HEK293 (cell line): ENCODE measurements around the gene COX7A2L.
"Not testable (repeated sequence)": the region's sequence is repeated elsewhere in the genome, so short reads cannot be mapped to it uniquely, and the experiment has no call there.

ENCODE experiments used
- CTCF ChIA-PET: fragments of 350-600 bp; formaldehyde crosslinking; extraction: SDS; loops from one replicate; lab custom pipeline; 2021; ENCODE audit warnings: antibody characterized with exemption; lab: Yijun Ruan, JAX
- POLR2A ChIA-PET: fragments of 300-600 bp; formaldehyde crosslinking; extraction: SDS; loops from one replicate; lab custom pipeline; 2020; ENCODE audit warnings: antibody characterized with exemption, inconsistent platforms; lab: Yijun Ruan, JAX
- H3K27ac ChIP-seq: fragments of 200-500 bp; sonication (Bioruptor generic); 2 replicates; pipeline ENCODE4 v1.5.1; 2014; ENCODE audit warnings: low read depth, low read length, control low read depth, inconsistent platforms; ENCODE audit errors: extremely low read depth
- H3K36me3 ChIP-seq, 2 experiments: fragments of 200-500 bp in 1 of 2; sonication (Bioruptor generic) in 1 of 2; 1 replicate in 1 of 2; 2 replicates in 1 of 2; pipeline ENCODE4 v1.5.1; 2014 to 2017; ENCODE audit warnings: inconsistent platforms in 2 of 2, low read length in 2 of 2; ENCODE audit not compliant: control insufficient read depth in 2 of 2, insufficient read depth in 1 of 2
- H3K4me1 ChIP-seq: fragments of 200-500 bp; sonication (Bioruptor generic); 2 replicates; pipeline ENCODE4 v1.5.1; 2014; ENCODE audit warnings: mild to moderate bottlenecking, low read length, inconsistent platforms; ENCODE audit not compliant: control insufficient read depth, insufficient read depth
- H3K4me3 ChIP-seq: 2 replicates; pipeline ENCODE4 v1.5.1; 2011; ENCODE audit warnings: low read depth, mild to moderate bottlenecking, control low read depth, low read length, moderate library complexity
- H3K9me3 ChIP-seq: fragments of 200-500 bp; sonication (Bioruptor generic); 2 replicates; pipeline ENCODE4 v1.5.1; 2014; ENCODE audit warnings: low read depth, low read length, inconsistent platforms; ENCODE audit not compliant: control insufficient read depth, insufficient read depth
- BCL11A ChIP-seq: fragments of 450-650 bp; formaldehyde crosslinking; IDR thresholded peaks from 2 replicates; pipeline ENCODE4 v1.5.1; 2016; ENCODE audit warnings: low read depth, missing biosample characterization, missing genetic modification characterization
- BCL11B ChIP-seq: fragments of 450-650 bp; formaldehyde crosslinking; IDR thresholded peaks from 2 replicates; pipeline ENCODE4 v1.5.1; 2016; ENCODE audit warnings: low read depth, missing biosample characterization, missing genetic modification characterization
- HOXD13 ChIP-seq: sonication (generic); formaldehyde crosslinking; IDR thresholded peaks from 2 replicates; pipeline ENCODE4 v1.8.0; 2022; ENCODE audit warnings: missing genetic modification reagents, borderline replicate concordance
- MYNN ChIP-seq: fragments of 450-650 bp; formaldehyde crosslinking; IDR thresholded peaks from 2 replicates; pipeline ENCODE4 v1.5.1; 2016; ENCODE audit warnings: missing biosample characterization, missing genetic modification characterization, borderline replicate concordance
- PRDM10 ChIP-seq: fragments of 450-650 bp; formaldehyde crosslinking; IDR thresholded peaks from 2 replicates; pipeline ENCODE4 v1.5.1; 2016; ENCODE audit warnings: missing biosample characterization, missing genetic modification characterization
- ZBTB48 ChIP-seq: fragments of 450-650 bp; formaldehyde crosslinking; IDR thresholded peaks from 2 replicates; pipeline ENCODE4 v1.5.1; 2016; ENCODE audit warnings: missing biosample characterization, missing genetic modification characterization
- ZNF18 ChIP-seq: fragments of 450-650 bp; formaldehyde crosslinking; IDR thresholded peaks from 2 replicates; pipeline ENCODE4 v1.5.1; 2016; ENCODE audit warnings: missing biosample characterization, missing genetic modification characterization
- ZNF184 ChIP-seq: fragments of 450-650 bp; IDR thresholded peaks from 2 replicates; pipeline ENCODE4 v1.5.1; 2018; ENCODE audit warnings: missing biosample characterization, mild to moderate bottlenecking, missing genetic modification characterization
- ZNF426 ChIP-seq: fragments of 450-650 bp; formaldehyde crosslinking; IDR thresholded peaks from 2 replicates; pipeline ENCODE4 v1.5.1; 2017; ENCODE audit warnings: missing biosample characterization, missing genetic modification characterization, mild to moderate bottlenecking, inconsistent platforms, moderate library complexity
- ZNF677 ChIP-seq: fragments of 450-650 bp; IDR thresholded peaks from 2 replicates; pipeline ENCODE4 v1.5.0; 2018; ENCODE audit warnings: missing biosample characterization, mild to moderate bottlenecking, missing genetic modification characterization, moderate library complexity
- TF ChIP-seq, protein P1 (sequence below): fragments of 450-650 bp; formaldehyde crosslinking; IDR thresholded peaks from 2 replicates; pipeline ENCODE4 v1.5.1; 2016; ENCODE audit warnings: missing biosample characterization, missing genetic modification characterization
- TF ChIP-seq, protein P2 (sequence below): fragments of 450-650 bp; formaldehyde crosslinking; IDR thresholded peaks from 2 replicates; pipeline ENCODE4 v1.5.1; 2016; ENCODE audit warnings: missing biosample characterization, missing genetic modification characterization

COX7A2L gene

GRCh38 chr2:42348113-42348805 is 12.8 kb downstream of the COX7A2L start:
- no peak overlapping the region for H3K4me3 ChIP-seq
- no peaks in the 10 kb centered on the region for H3K9me3 ChIP-seq
- TF ChIP-seq, protein P1, sequence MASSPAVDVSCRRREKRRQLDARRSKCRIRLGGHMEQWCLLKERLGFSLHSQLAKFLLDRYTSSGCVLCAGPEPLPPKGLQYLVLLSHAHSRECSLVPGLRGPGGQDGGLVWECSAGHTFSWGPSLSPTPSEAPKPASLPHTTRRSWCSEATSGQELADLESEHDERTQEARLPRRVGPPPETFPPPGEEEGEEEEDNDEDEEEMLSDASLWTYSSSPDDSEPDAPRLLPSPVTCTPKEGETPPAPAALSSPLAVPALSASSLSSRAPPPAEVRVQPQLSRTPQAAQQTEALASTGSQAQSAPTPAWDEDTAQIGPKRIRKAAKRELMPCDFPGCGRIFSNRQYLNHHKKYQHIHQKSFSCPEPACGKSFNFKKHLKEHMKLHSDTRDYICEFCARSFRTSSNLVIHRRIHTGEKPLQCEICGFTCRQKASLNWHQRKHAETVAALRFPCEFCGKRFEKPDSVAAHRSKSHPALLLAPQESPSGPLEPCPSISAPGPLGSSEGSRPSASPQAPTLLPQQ, result no peak
- TF ChIP-seq ZNF426 (tag by site-specific recombination) (no peak), MYNN (no peak), HOXD13 (CRISPR knock-in tag) (no peak), ZNF677 (tag by site-specific recombination) (no peak), ZNF18 (tag by site-specific recombination) (no peak), BCL11B (no peak), ZNF184 (no peak), ZBTB48 (no peak), PRDM10 (no peak), BCL11A (no peak)
- TF ChIP-seq, protein P2, sequence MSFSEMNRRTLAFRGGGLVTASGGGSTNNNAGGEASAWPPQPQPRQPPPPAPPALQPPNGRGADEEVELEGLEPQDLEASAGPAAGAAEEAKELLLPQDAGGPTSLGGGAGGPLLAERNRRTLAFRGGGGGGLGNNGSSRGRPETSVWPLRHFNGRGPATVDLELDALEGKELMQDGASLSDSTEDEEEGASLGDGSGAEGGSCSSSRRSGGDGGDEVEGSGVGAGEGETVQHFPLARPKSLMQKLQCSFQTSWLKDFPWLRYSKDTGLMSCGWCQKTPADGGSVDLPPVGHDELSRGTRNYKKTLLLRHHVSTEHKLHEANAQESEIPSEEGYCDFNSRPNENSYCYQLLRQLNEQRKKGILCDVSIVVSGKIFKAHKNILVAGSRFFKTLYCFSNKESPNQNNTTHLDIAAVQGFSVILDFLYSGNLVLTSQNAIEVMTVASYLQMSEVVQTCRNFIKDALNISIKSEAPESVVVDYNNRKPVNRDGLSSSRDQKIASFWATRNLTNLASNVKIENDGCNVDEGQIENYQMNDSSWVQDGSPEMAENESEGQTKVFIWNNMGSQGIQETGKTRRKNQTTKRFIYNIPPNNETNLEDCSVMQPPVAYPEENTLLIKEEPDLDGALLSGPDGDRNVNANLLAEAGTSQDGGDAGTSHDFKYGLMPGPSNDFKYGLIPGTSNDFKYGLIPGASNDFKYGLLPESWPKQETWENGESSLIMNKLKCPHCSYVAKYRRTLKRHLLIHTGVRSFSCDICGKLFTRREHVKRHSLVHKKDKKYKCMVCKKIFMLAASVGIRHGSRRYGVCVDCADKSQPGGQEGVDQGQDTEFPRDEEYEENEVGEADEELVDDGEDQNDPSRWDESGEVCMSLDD (tag by site-specific recombination), result no peak
- TF ChIP-seq, all 188 proteins: peak for 0
- ChIA-PET POLR2A (no interaction called here), CTCF (no interaction called here)
- no peak overlapping the region for H3K27ac ChIP-seq
- no peaks in the 10 kb centered on the region for H3K4me1 ChIP-seq
- peaks cover 8 to 61% of the 10 kb centered on the region in 2 experiments for H3K36me3 ChIP-seq

DNA sequence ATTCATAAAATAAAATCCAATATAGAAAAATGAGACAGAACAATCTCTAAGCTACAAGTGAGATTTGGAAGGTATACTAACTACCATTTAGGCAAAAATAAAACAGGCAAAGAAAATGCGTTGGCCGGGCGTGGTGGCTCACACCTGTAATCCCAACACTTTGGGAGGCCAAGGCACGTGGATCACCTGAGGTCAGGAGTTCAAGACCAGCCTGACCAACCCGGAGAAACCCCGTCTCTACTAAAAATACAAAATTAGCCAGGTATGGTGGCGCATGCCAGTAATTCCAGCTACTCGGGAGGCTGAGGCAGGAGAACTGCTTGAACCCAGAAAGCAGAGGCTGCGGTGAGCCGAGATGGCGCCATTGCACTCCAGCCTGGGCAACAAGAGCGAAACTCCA is 13.5 kb downstream of the COX7A2L start:
- POLR2A ChIA-PET, H3K27ac ChIP-seq, H3K9me3 ChIP-seq, H3K4me3 ChIP-seq, H3K4me1 ChIP-seq: not testable (repeated sequence)
- CTCF ChIA-PET, result interaction anchor here (0.6 kb wide), 1 partner anchor 132 kb away, joined by 3 read pairs; no protein-coding TSS in a partner anchor
- H3K36me3 ChIP-seq, result peaks cover 8 to 58% of the 10 kb centered on the region in 2 experiments

- peaks cover 8 to 52% of the 10 kb centered on the region in 2 experiments for H3K36me3 ChIP-seq
- CTCF ChIA-PET, result interaction anchor here (0.6 to 1.0 kb wide), 4 partner anchors 8 to 151 kb away, joined by 3 to 5 read pairs (median 3); no protein-coding TSS in a partner anchor
- POLR2A ChIA-PET, H3K4me1 ChIP-seq, H3K9me3 ChIP-seq, H3K4me3 ChIP-seq, H3K27ac ChIP-seq: not testable (repeated sequence)
These were observed 14.2 kb downstream of the COX7A2L start for GRCh38 chr2:42346856-42347255.
